Activated CD8-positive, alpha-beta memory T cell treated with anti-CD3 and anti-CD28 coated beads, Interleukin-2, amount 50 U/mL, for 24 hours (primary cell): ENCODE measurements around the gene DGKQ.
"Not testable (repeated sequence)": the region's sequence is repeated elsewhere in the genome, so short reads cannot be mapped to it uniquely, and the experiment has no call there.

Experiments
- DNase-seq: peaks from one replicate; pipeline ENCODE4 v3.0.0-alpha.2; 2020; ENCODE audit errors: extremely low read depth

Gene DGKQ

GRCh38 chr4:1009542-1010394 is 36.4 kb upstream of the DGKQ start:
- peak; percentile 26 for DNase-seq

GRCh38 chr4:1008840-1009541 is 35.6 kb upstream of the DGKQ start:
- no peak for DNase-seq

- DNase-seq: no peak
These were observed 33.5 kb upstream of the DGKQ start for GRCh38 chr4:1006856-1007255.

- DNase-seq: no peak
These were observed 31.5 kb upstream of the DGKQ start for GRCh38 chr4:1004557-1005485.

- no peak for DNase-seq
These were observed 30.7 kb upstream of the DGKQ start for GRCh38 chr4:1004071-1004418.

GRCh38 chr4:1003271-1004070 is 30.1 kb upstream of the DGKQ start:
- DNase-seq: no peak

GRCh38 chr4:1002631-1003251 is 29.4 kb upstream of the DGKQ start:
- no peak for DNase-seq

- DNase-seq: no peak
These were observed 28.8 kb upstream of the DGKQ start for GRCh38 chr4:1002131-1002630.

- no peak for DNase-seq
These were observed 28.3 kb upstream of the DGKQ start for GRCh38 chr4:1001561-1002130.

GRCh38 chr4:1000686-1001260 is 27.4 kb upstream of the DGKQ start:
- DNase-seq: no peak

GRCh38 chr4:999882-1000425 is 26.6 kb upstream of the DGKQ start:
- no peak for DNase-seq

- not testable (repeated sequence) for DNase-seq
These were observed 26.0 kb upstream of the DGKQ start for GRCh38 chr4:999240-999863.

GRCh38 chr4:998096-998691 is 24.8 kb upstream of the DGKQ start:
- DNase-seq: no peak

- no peak for DNase-seq
These were observed 24.2 kb upstream of the DGKQ start for GRCh38 chr4:997375-998071.

GRCh38 chr4:996997-997374 is 23.6 kb upstream of the DGKQ start:
- no peak for DNase-seq

- no peak for DNase-seq
These were observed 22.9 kb upstream of the DGKQ start for GRCh38 chr4:996030-996996.
